ENCODE data around the gene LRRC37A3.
"Not testable (repeated sequence)": the region's sequence is repeated elsewhere in the genome, so short reads cannot be mapped to it uniquely, and the experiment has no call there.

The LRRC37A3 gene

DNA sequence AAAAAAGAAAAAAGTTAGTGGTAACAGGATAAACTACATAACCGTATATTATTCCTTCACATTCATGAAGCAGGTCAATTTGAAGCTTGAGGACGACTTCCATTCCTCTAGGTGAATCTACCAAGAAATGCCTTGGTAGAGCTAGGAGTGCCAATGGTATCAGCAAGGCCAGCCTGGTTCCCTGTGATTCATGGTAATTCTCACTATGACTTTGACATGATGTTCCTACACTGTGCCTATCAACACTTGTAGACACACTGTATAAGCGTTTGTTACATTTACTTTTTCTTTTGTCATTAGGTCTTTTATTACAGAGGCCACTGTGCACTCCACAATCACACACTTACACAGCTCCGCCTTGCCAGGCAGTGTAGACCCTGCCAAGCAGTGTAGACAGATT, 7.2 kb upstream of the LRRC37A3 start:
- DNase-seq (ENCODE audit: low read depth) = not testable (repeated sequence)

DNA sequence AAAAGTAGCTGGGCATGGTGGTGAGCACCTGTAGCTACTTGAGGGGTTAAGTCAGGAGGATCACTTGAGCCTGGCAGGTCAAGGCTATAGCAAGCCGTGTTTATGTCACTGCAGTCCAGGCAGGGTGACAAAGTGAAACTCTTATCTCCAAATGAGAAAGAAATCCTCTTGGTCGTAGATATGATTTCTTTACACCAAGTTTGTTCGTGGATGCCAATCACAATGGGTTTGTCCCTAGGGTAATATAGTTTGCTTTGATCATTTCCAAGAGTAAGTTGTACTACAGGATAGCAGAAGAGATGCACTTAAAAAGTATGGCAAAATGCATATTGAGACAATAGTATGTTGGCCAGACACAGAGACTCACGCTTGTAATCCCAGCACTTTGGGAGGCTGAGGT, 6.0 kb upstream of the LRRC37A3 start:
- not testable (repeated sequence) for DNase-seq (ENCODE audit: low read depth)

DNA sequence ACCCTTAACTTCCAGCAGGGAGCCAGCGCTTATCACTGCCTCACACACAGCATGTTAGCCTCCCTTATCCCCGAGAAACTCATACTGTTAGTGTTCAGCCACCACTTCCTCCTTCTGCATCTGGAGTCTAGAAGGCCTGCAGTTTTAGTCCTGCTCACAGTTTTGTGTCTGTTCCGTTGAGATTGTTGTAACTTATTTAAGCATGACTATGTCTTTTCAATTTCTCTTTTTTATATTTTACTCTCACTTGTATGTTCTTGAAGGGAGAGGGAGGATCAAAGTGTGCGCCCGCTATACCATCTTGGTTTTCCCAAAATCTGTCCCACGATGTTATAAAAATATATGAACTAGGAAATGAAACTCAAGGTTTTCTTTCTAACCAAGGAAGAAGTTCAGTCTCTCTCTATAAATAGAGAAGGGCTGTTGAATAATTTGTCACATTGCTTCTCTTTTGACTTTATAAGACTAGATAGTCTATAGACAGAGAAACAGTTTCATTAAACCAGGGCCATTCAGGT, 3.8 kb upstream of the LRRC37A3 start:
- DNase-seq (ENCODE audit: low read depth) = not testable (repeated sequence)

DNA sequence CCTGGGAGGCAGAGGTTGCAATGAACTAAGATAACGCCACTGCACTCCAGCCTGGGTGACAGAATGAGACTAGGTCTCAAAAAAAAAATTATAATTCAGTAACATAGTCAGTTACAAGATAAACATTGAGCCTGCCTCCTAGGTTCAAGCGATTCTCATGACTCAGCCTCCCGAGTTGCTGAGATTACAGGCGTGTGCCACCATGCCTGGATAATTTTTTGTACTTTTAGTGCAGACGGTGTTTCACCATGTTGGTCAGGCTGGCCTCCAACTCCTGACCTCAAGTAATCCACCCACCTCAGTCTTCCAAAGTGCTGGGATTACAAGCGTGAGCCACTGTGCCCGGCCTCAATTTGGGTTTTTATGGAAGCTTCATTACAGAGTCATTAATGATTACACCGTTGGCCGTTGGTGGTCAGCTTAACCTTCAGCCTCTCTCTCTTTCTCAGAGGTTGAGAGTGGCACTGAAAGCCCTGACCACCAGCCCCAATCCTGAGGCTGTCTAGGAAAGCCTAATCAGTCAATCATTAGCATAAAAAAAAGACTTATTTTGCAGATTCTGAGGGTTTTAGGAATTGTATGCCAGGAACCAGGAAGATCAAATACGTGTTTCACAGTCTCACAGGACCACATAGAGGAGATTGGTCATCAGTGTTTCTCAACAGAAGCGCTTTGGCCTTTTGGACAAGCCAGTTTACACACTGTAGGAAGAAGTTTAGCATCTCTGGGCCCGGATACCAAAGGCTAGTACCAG, 1.3 kb upstream of the LRRC37A3 start:
- DNase-seq (ENCODE audit: low read depth) = no peak

DNA sequence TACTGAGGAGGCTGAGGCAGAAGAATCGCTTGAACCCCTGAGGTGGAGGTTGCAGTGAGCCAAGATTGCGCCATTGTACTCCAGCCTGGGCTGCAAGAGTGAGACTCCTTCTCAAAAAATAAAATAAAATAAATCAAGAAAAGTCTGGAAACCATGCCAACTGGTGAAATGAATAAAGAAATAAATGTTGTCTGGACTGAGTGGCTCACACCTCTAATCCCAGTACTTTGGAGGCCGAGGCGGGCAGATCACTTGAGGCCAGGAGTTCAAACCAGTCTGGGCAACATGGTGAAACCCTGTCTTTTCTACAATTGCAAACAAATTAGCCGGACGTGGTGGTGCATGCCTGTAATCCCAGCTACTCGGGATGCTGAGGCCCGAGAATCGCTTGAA, 744 bp upstream of the LRRC37A3 start:
- no peak for DNase-seq (ENCODE audit: low read depth)

DNA sequence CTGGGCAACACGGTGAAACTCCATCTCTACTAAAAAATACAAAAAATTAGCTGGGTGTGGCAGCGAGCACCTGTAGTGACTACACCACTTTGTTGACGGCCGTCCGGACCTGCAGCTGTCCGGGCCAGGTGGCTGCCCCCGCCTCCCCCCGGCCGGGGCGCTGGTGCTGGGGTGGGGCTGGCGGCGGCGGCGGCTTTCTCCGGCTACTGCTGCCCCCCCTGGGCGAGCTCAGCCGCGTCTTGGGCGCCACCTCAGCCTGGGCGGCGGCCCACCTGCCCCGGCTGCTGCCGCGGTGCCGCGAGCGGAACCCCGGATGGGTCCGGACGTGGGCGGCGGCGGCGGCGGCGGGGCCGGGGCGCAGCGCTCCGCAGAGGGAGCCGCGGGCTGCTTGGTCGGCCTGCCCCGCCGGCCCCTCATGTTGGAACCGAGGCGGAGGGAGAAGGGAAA, 413 bp downstream of the LRRC37A3 start:
- DNase-seq (ENCODE audit: low read depth) = peak; percentile 21

DNA sequence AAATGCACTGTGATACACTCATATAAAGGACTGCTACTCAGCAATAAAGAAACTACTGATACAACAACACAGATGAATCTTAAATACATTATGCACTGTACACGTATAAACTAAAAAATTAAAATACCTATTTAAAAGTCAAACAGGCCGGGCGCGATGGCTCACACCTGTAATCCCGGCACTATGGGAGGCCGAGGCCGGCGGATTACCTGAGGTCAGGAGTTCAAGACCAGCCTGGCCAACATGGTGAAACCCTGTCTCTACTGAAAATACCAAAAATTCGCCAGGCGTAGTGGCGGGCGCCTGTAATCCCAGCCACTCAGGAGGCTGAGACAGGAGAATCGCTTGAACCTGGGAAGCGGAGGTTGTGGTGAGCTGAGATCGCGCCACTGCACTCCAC, 1.7 kb downstream of the LRRC37A3 start:
- DNase-seq (ENCODE audit: low read depth) = not testable (repeated sequence)

DNA sequence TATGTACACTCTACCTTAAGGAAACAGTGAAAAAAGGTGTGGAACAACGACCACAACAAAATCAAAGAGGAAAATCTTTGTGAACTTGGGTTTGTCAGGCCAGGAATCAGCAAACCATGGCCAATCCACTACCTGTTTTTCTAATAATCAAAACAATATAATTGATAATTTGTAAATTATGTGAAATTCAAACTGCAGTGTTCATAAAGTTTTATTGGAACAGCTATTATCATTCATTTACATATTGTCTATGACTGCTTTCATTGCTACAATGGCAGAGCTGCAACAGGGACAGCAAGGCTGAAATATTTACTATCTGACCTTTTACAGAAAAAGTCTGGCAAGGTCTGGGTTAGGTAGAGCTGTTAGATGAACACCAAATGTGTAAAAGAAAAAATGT, 4.0 kb downstream of the LRRC37A3 start:
- DNase-seq (ENCODE audit: low read depth) = not testable (repeated sequence)

DNA sequence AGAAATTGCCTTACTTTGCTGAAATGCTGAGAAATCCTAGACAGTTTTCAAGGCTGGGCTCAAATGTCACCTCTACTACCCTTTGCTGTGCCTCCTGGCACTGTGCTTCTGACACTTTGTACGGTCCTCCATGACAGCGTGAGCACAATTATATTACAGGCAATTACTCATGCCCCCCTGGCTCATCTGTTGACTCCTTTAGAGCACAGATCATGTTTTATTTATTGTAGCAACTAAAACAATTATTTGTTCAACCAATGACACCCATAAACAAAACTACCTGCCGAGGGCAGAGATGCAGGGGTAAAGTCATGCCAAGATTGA, 9.1 kb downstream of the LRRC37A3 start:
- DNase-seq (ENCODE audit: low read depth) = not testable (repeated sequence)

DNA sequence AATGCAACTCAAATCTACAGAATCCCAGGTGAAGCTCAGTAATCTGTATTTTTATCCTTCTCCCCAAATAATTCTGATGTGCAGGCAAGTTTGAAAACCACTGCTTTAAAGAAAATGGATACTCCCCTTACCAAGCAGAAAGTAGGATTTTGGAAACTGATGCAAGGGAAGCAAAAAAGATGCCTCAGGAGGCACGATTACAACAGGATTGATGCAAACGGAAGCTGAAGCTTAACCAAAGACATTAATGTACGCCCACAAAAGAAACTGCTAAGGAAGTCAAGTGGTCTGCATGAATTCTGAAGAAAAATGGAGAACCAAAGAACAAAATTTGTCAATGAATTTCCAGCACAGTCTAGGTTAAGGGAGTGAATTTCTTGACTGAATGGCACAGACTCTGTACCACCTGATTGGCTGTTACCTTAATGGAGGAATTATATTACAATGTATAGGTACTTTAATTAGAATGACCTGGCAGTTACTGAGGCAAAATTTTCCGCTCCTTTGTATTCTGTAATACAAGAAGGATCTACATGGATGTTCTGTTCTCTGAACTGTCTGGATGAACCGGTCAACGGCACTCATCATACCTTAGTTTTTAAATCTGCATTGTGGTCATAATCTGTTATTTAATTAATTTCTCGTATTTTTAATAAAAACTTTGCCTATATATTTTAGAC, 9.6 kb downstream of the LRRC37A3 start:
- DNase-seq (ENCODE audit: low read depth) = not testable (repeated sequence)

DNA sequence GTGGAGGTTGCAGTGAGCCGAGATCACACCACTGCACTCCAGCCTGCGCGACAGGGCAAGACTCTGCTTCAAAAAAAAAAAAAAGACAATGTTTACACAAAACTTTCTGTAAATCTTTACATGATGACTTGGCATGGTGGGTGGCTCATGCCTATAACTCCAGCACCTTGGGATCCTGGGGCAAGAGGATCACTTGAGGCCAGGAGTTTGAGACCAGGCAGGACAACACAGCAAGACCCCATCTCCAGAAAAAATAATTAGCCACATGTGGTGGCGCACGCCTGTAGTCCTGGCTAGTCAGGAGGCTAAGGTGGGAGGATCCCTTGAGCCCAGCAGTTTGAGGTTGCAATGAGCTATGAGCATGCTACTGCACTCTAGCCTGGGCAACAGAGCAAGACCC, 15.2 kb downstream of the LRRC37A3 start:
- DNase-seq (ENCODE audit: low read depth) = not testable (repeated sequence)

DNA sequence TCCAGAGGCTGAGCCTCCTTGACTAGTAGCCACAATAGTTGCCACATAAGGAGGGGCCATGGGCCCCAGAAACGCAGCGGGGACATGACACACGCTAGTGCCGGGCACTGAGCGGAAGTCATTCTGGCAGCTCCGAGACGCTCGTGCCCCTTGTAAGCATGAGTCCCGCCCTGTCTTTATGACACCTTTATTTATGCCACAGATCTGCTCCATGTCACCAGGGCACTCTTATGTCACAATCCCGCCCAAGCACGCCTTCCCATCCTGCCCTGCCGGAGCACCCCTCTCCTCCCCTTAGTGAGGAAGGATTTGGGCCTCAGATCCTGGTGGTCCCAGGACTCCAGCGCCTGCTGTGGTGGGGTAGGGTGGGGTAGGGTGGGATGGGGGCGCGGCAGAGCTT, 22.1 kb downstream of the LRRC37A3 start:
- DNase-seq (ENCODE audit: low read depth) = not testable (repeated sequence)

DNA sequence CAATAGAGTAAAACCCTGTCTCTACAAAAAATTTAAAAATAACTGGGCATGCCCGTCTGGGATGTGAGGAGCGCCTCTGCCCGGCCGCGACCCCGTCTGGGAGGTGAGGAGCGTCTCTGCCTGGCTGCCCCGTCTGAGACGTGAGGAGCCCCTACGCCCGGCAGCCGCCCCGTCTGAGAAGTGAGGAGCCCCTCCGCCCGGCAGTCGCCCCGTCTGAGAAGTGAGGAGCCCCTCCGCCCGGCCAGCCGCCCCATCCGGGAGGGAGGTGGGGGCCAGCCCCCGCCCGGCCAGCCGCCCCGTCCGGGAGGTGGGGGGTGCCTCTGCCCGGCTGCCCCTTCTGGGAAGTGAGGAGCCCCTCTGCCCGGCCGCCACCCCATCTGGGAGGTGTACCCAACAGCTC, 45.1 kb downstream of the LRRC37A3 start:
- DNase-seq (ENCODE audit: low read depth) = not testable (repeated sequence)

DNA sequence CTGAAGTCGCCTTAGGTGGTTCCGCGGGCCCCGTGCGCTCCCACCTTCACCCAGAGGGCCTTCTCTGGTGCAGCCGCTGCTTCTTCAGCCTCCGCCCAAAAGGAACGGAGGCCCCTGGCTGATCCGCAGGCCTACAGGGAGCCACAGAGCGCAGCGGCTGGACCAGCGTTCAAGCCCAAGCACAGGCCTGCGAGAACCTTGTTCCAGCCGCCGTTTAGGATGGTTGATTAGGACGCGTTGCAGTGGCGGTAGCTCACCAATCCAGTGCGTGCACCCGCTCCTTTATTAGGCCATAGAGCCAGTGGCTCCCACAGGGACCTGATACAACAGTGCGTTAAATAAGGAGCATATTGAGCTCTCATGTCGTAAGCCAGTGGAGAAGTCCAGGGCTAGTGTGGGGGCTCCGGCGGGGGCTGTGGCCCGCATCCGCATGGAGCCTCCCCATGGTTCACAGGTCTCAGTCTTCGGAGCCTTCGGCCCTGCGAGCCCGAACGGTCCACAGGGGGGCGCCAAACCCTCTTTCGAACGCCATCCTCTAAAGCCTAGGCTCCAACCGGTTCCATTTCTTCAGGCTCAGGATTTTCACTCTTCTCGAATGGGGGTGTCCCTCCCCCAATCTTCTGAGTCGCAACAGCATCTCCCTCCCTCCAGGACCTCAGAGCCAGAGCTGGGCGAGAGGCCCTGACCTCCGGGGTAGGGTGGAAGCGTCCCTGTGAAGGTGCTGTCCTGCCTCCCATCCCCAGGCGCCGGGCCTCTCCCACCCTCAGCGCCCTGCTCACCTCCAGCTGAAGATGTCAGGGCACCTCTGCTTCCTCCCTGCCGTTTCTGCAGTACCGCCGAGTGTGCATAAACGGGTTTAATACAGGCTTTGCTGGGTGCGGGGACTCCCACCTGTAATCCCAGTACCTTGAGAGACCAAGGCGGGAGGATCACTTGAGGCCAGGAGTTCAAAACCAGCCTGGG, 71.5 kb downstream of the LRRC37A3 start:
- peak; percentile 72 for DNase-seq (ENCODE audit: low read depth)

DNA sequence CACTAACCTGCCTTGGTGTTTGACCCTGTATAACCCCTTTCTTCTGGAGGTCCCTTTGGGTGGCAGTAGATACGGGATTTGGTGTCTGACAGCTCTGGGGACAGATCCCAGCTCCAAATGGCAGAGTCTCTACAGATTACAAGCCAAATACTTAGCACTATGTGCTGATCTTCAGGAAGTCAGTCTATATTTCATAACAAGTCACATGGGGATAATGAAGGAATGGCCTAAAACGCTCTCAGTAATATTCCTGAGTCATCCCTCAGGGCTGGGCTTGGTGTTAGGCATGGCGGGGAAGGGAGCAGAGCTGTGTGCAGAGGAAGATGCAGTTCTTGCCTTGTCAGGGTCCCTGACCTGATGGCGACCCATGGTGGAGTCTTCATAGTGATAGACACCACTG, 72.4 kb downstream of the LRRC37A3 start:
- DNase-seq (ENCODE audit: low read depth) = not testable (repeated sequence)

DNA sequence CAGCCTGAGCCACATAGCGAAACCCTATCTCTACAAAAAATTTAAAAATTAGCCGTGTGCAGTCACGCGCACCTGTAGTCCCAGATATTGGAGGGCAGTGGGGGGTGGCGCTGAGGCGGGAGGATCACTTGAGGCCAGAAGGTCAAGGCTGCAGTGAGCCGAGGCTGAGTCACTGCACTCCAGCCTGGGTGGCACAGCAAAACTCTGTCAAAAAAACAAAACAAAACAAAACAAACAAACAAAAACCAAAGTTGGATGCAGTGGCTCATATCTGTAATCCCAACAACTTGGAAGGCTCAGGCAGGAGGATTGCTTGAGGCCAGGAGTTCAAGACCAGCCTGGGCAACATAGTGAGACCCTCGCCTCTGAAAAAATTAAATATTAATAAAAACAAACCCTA, 75.4 kb downstream of the LRRC37A3 start:
- DNase-seq (ENCODE audit: low read depth) = not testable (repeated sequence)

DNA sequence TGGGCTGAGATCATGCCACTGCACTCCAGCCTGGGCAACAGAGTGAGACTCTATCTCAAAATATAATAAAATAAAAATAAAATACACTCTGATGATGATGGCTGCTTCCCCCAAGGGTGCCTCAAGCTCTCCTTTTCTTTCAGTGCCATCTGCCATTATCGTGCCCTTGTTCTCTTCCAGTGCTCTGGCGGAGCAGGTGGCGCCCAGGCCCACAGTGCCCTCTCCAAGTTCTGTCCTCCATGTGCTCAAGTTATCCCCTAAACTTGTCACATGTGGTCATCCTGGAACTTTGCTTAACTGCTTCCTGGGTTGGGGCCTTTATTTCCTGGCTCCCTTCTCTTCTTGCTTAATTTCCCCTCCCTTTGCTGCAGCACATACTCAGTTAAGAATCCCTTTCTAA, 76.4 kb downstream of the LRRC37A3 start:
- not testable (repeated sequence) for DNase-seq (ENCODE audit: low read depth)

DNA sequence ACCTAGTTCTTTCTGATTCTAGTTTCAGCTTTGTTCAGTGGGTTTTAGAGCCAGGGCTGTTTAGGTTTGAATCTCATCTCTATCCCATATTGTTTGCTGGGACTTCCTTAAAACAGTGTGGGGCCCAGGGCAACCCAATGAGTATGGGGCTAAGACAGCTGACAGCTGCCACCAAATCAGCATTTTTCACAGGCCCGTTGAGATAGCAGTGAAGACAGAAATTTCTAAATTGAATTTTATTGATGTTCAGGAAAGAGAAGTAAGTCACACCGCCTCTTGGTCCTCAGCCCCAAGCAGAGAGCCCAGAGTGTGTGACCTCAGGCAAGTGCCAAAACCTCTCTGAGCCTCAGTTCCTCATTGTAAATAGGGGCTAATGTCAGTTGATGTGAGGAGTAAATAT, 78.3 kb downstream of the LRRC37A3 start:
- DNase-seq (ENCODE audit: low read depth) = not testable (repeated sequence)

DNA sequence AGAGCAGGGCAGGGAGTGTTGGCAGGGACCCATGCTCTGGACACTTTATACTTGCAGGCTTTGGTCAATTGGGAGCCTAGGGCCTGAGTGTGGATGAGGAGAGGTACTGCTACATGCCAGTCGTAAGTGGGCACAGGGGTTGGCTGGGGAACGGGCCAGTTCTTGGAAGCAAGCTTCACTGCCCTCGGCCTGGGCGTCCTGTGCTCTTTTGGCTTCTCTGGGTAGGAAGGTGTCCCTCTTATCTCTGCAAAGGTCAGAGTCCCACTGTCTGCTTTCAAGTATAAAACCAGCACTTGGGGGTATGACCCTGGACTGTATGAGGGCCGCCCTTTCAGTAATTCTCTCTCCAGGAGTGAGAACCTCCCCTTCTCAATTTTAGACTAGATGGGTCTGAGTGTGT, 80.8 kb downstream of the LRRC37A3 start:
- not testable (repeated sequence) for DNase-seq (ENCODE audit: low read depth)

DNA sequence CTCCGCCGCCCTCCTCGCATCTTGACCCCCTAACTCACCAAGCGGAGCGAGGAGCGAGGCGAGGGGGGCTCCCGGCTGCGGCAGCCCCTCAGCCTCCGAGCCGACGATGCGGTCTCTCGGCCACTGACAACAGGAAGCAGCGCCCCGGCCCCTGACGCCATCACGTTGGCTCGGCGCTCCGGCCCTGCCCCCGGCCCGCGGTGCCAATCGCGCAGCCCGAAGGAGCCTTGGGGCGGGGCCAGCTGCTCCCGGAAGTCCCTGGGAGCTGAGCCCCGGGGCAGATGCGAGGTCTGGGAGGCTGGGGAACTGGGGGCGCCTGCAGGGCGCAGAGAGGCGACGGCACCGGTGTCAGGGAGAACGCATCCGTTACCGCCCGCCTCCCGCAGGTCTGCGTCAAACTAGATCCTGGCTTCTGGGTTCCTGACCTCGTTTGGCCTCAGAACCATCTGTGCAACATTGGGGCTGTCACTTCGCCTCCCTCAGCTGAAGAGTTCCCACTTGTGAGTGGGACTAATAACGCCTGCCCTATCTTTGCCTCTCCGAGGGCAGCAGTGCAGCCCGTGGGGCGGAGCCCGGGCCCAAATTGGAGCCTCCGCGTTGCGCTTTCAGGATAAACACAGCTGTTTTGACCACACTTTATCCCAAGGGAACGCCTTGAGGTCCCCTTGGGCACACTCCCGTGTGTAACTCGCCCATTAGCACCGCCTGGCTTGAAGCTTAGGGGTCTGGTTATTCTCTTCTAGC, 82.1 kb downstream of the LRRC37A3 start:
- DNase-seq (ENCODE audit: low read depth) = peak; percentile 64

DNA sequence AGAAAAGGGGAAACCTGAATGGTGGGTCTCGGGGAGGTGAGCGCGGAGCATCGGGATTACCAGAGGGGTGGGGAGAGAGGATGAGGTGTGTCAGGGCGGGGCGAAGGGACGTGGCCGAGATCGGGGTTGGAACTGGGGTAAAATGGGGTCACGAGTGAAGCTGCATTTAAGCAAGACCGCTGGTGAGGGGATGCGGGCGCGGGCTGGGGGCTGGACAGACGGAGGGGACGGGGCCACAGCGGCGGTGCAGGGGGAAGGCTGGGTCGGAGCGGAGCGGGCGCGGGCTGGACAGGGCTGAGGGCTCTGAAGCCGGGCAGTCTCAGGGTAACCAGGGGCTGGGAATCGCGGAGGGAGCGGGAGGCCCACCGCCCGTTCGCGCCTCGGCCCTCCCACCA, 82.7 kb downstream of the LRRC37A3 start:
- DNase-seq (ENCODE audit: low read depth) = not testable (repeated sequence)
